ENCODE data around the gene STEAP1B.

Gene STEAP1B

DNA sequence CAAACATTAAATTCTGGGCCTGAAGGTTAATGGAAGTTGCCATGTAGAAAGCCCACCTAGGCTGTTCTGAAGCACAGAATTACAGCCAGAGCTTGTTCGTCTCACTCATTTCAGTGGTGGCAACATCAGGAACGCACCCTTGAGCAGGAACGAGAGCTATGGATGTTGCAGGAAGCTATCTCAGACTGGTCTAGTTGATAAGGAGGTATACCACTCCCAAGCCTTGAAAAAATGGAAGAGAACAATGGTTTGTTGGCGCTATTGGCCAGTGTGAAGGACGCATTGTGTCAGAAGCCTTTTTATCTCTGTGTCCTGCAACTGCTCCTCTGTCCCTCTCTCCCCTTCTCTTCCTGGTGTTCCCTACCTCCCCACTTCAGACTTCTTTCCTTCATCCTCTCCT is 82.1 kb downstream of the STEAP1B start:
- no peaks in the 10 kb centered on the region for H4K20me1 ChIP-seq (ENCODE audit: low read depth, low read length)
- H2AFZ ChIP-seq (ENCODE audit: low read depth, low read length, severe bottlenecking) = no peak overlapping the region
- H3K27ac ChIP-seq (ENCODE audit: low read depth, low read length) = no peak overlapping the region
- TF ChIP-seq EZH2phosphoT487 (conservative IDR thresholded peaks at IDR 0.05; ENCODE audit: low read length) = no peak
- TF ChIP-seq, protein P1, sequence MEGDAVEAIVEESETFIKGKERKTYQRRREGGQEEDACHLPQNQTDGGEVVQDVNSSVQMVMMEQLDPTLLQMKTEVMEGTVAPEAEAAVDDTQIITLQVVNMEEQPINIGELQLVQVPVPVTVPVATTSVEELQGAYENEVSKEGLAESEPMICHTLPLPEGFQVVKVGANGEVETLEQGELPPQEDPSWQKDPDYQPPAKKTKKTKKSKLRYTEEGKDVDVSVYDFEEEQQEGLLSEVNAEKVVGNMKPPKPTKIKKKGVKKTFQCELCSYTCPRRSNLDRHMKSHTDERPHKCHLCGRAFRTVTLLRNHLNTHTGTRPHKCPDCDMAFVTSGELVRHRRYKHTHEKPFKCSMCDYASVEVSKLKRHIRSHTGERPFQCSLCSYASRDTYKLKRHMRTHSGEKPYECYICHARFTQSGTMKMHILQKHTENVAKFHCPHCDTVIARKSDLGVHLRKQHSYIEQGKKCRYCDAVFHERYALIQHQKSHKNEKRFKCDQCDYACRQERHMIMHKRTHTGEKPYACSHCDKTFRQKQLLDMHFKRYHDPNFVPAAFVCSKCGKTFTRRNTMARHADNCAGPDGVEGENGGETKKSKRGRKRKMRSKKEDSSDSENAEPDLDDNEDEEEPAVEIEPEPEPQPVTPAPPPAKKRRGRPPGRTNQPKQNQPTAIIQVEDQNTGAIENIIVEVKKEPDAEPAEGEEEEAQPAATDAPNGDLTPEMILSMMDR (IDR thresholded peaks at IDR 0.05; ENCODE audit: insufficient read depth, low read length, poor library complexity, severe bottlenecking) = no peak
- H3F3A ChIP-seq (ENCODE audit: insufficient read depth) = no peaks in the 10 kb centered on the region
- H3K9ac ChIP-seq (ENCODE audit: low read length) = no peak overlapping the region
- H3K4me3 ChIP-seq (ENCODE audit: insufficient read depth, low read length, poor library complexity, severe bottlenecking) = no peak overlapping the region
- no peaks in the 10 kb centered on the region for H3K36me3 ChIP-seq (ENCODE audit: low read length)
- H3K79me2 ChIP-seq (ENCODE audit: insufficient read depth, low read length) = no peaks in the 10 kb centered on the region
- no peaks in the 10 kb centered on the region for H3K9me2 ChIP-seq (replicated peaks; ENCODE audit: insufficient read depth, low read length)
- no peak overlapping the region for H3K4me2 ChIP-seq (ENCODE audit: low read depth, low read length, poor library complexity, severe bottlenecking)
- no peaks in the 10 kb centered on the region for H3K27me3 ChIP-seq (ENCODE audit: low read length)
- no peaks in the 10 kb centered on the region for H3K9me3 ChIP-seq (ENCODE audit: insufficient read depth, low read length)

DNA sequence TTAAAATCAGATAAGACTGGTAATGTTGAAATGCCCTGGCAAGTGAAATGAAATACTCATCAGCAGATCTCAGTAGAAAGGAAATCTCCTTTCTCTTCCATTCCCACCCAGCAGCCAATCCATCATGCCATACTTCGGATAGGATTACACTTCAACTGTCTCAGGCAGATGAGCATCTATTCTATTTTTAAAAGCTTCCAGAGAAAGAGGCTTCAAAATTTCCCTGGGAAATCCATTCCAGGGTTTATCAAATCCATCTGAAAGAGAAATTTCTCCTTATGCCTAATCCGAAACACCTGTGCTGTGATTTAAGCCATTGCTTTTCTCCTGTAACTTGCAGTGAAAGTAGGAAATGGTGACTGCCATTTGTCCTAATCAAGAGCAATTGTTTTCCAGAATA is 82.6 kb downstream of the STEAP1B start:
- no peaks in the 10 kb centered on the region for H3K36me3 ChIP-seq (ENCODE audit: low read length)
- no peaks in the 10 kb centered on the region for H3K27me3 ChIP-seq (ENCODE audit: low read length)
- no peak overlapping the region for H3K4me3 ChIP-seq (ENCODE audit: insufficient read depth, low read length, poor library complexity, severe bottlenecking)
- H3K4me2 ChIP-seq (ENCODE audit: low read depth, low read length, poor library complexity, severe bottlenecking) = no peak overlapping the region
- no peak overlapping the region for H3K9ac ChIP-seq (ENCODE audit: low read length)
- no peaks in the 10 kb centered on the region for H4K20me1 ChIP-seq (ENCODE audit: low read depth, low read length)
- no peaks in the 10 kb centered on the region for H3K79me2 ChIP-seq (ENCODE audit: insufficient read depth, low read length)
- TF ChIP-seq EZH2phosphoT487 (conservative IDR thresholded peaks at IDR 0.05; ENCODE audit: low read length) = no peak
- TF ChIP-seq, protein P1 (IDR thresholded peaks at IDR 0.05; ENCODE audit: insufficient read depth, low read length, poor library complexity, severe bottlenecking) = no peak
- no peak overlapping the region for H2AFZ ChIP-seq (ENCODE audit: low read depth, low read length, severe bottlenecking)
- H3F3A ChIP-seq (ENCODE audit: insufficient read depth) = no peaks in the 10 kb centered on the region
- no peak overlapping the region for H3K27ac ChIP-seq (ENCODE audit: low read depth, low read length)
- H3K9me2 ChIP-seq (replicated peaks; ENCODE audit: insufficient read depth, low read length) = no peaks in the 10 kb centered on the region
- H3K9me3 ChIP-seq (ENCODE audit: insufficient read depth, low read length) = no peaks in the 10 kb centered on the region

DNA sequence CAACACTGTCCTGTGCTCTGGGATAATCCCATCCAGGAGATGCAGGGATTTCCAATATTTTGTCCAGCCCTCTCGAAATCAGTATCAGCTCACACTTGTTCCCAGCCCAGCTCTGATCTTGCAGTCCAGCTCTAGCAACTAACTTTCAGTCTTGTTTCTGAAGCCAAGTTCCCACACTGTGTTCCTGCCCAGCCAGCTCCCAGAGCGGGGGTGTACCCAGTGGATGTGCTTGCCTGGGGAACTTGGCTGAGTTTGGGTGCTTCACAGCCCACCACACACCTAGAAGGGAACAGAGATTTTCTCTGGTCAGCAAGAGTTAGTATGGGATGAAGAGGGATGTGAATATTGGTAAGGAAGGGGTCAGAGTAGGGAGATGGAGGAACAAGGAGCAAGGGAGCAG is 85.6 kb downstream of the STEAP1B start:
- Histone ChIP-seq H3F3A (ENCODE audit: insufficient read depth) (no peaks in the 10 kb centered on the region), H3K27me3 (ENCODE audit: low read length) (no peaks in the 10 kb centered on the region), H3K9me2 (replicated peaks; ENCODE audit: insufficient read depth, low read length) (no peaks in the 10 kb centered on the region), H3K27ac (ENCODE audit: low read depth, low read length) (no peak overlapping the region), H2AFZ (ENCODE audit: low read depth, low read length, severe bottlenecking) (no peak overlapping the region), H3K9me3 (ENCODE audit: insufficient read depth, low read length) (no peaks in the 10 kb centered on the region), H3K4me2 (ENCODE audit: low read depth, low read length, poor library complexity, severe bottlenecking) (no peak overlapping the region), H3K36me3 (ENCODE audit: low read length) (no peaks in the 10 kb centered on the region), H3K9ac (ENCODE audit: low read length) (no peak overlapping the region), H3K79me2 (ENCODE audit: insufficient read depth, low read length) (no peaks in the 10 kb centered on the region), H3K4me3 (ENCODE audit: insufficient read depth, low read length, poor library complexity, severe bottlenecking) (no peak overlapping the region), H4K20me1 (ENCODE audit: low read depth, low read length) (no peaks in the 10 kb centered on the region)
- no peak for TF ChIP-seq EZH2phosphoT487 (conservative IDR thresholded peaks at IDR 0.05; ENCODE audit: low read length)
- TF ChIP-seq, protein P1 (IDR thresholded peaks at IDR 0.05; ENCODE audit: insufficient read depth, low read length, poor library complexity, severe bottlenecking) = no peak

All from SU-DHL-6 (cell line).